ENCODE results near the gene RHBDF1. TPM values are rescaled to one million over a fixed set of nuclear protein-coding genes. Genes with fewer than 3 reads are reported as not detected.

The RHBDF1 gene
- total RNA-seq, 1 experiment from 2014 or later = 26.3 TPM

DNA sequence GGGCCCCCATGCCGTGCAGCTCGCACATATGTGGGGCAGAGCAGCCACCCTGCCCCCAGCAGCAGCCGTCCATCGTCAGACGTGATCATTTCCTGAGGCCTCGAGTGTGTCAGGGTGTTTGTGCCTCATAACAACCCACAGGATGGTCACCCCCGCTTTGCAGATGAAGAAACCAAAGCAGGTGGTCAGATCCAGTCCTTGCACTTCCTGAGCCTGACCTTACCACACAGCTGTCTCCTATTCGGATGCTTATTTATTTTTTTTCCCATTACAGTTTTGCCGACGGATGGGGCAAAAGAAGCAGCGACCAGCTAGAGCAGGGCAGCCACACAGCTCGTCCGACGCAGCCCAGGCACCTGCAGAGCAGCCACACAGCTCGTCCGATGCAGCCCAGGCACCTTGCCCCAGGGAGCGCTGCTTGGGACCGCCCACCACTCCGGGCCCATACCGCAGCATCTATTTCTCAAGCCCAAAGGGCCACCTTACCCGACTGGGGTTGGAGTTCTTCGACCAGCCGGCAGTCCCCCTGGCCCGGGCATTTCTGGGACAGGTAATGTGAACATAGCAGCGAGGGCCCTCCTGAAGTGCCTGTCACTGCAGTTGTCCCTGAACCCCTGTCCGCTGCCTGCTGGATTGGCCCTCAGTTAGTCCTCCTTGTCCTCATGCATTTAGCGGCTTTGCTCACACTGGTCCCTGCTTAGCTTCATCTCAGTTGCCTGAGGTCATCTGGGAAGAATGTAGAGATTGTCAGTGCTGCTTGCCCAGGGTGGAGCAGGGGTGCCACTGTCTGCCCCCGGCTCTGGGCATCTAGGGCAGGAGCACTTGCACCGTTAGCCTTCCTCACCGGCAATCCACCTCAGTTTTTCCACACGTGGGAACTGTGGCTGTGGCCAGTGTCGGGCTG lies 7.0 kb upstream of the RHBDF1 start:
- peak overlapping the region; percentile 79 for H3K27ac Mint-ChIP-seq (ENCODE audit: low read depth, unreplicated experiment)
- DNase-seq (ENCODE audit: unreplicated experiment) = no peak
- BruUV-seq (replicated peaks) = no TSS peak
- intact Hi-C loops (cut with micrococcal nuclease) = no loop called here
- peak overlapping the region; percentile 82 for H3K4me3 Mint-ChIP-seq (ENCODE audit: unreplicated experiment)
- POLR2A ChIA-PET = interaction anchor here (0.9 to 3.5 kb wide), 3 partner anchors 13 to 122 kb away, joined by 3 to 11 read pairs (median 8); no protein-coding TSS in a partner anchor
- peaks cover 18% of the 10 kb centered on the region for H3K4me1 Mint-ChIP-seq (ENCODE audit: insufficient read depth, unreplicated experiment)
- no peaks in the 10 kb centered on the region for H3K27me3 Mint-ChIP-seq (ENCODE audit: insufficient read depth, unreplicated experiment)
- TF ChIP-seq, protein P1, sequence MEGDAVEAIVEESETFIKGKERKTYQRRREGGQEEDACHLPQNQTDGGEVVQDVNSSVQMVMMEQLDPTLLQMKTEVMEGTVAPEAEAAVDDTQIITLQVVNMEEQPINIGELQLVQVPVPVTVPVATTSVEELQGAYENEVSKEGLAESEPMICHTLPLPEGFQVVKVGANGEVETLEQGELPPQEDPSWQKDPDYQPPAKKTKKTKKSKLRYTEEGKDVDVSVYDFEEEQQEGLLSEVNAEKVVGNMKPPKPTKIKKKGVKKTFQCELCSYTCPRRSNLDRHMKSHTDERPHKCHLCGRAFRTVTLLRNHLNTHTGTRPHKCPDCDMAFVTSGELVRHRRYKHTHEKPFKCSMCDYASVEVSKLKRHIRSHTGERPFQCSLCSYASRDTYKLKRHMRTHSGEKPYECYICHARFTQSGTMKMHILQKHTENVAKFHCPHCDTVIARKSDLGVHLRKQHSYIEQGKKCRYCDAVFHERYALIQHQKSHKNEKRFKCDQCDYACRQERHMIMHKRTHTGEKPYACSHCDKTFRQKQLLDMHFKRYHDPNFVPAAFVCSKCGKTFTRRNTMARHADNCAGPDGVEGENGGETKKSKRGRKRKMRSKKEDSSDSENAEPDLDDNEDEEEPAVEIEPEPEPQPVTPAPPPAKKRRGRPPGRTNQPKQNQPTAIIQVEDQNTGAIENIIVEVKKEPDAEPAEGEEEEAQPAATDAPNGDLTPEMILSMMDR (IDR thresholded peaks at IDR 0.05; ENCODE audit: unreplicated experiment) = no peak
- no peaks in the 10 kb centered on the region for H3K9me3 Mint-ChIP-seq (ENCODE audit: unreplicated experiment)
- H3K36me3 Mint-ChIP-seq (ENCODE audit: insufficient read depth, unreplicated experiment) = peaks cover 22% of the 10 kb centered on the region
- CTCF ChIA-PET = interaction anchor here (0.6 to 3.9 kb wide), 4 partner anchors 14 to 27 kb away, joined by 3 to 18 read pairs (median 3); no protein-coding TSS in a partner anchor

DNA sequence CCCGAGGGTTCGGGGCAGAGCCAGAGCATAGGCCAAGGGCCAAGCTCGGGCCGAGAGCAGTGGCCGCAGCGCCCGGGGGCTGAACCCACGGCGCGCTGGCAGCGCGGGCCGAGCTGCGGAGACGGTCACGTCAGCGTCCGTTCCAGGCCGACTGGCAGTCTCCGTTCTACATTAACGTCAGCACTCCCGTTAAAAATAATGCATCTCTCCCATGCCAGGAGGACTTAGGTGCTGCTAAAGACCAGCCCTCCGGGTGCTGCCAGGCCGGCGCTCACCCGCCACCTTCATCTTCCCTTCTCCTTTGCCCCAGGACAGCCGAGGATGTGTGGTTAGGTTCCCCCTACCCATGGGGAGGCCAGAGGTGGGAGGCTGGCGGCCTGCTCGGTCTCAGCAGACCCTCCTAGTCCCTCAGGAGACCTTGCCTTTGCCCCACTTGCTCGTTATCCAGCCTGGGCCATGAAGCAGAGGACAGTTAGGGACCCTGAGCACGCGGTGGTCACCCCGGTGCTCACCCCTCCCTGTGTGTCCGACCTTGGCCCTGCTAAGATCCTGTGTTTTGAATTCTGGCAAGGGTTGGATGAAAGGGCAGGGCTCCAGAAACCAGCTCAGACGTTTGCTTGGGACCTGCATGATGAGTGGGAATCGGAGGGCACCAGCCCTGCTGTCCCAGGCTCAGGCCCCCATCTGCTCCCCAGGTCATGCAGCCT lies 6.2 kb upstream of the RHBDF1 start:
- peaks cover 22% of the 10 kb centered on the region for H3K36me3 Mint-ChIP-seq (ENCODE audit: insufficient read depth, unreplicated experiment)
- intact Hi-C loops (cut with micrococcal nuclease) = no loop called here
- peak overlapping the region; percentile 79 for H3K27ac Mint-ChIP-seq (ENCODE audit: low read depth, unreplicated experiment)
- ChIA-PET POLR2A (interaction anchor here (0.6 to 3.5 kb wide), 5 partner anchors 9 to 514 kb away, joined by 3 to 11 read pairs (median 3); no protein-coding TSS in a partner anchor), CTCF (interaction anchor here (0.6 to 3.9 kb wide), 4 partner anchors 13 to 28 kb away, joined by 3 to 18 read pairs (median 8); no protein-coding TSS in a partner anchor)
- H3K4me3 Mint-ChIP-seq (ENCODE audit: unreplicated experiment) = peak overlapping the region; percentile 82
- DNase-seq (ENCODE audit: unreplicated experiment) = peak; percentile 25
- H3K27me3 Mint-ChIP-seq (ENCODE audit: insufficient read depth, unreplicated experiment) = no peaks in the 10 kb centered on the region
- BruUV-seq (replicated peaks) = no TSS peak
- no peaks in the 10 kb centered on the region for H3K9me3 Mint-ChIP-seq (ENCODE audit: unreplicated experiment)
- peaks cover 18% of the 10 kb centered on the region for H3K4me1 Mint-ChIP-seq (ENCODE audit: insufficient read depth, unreplicated experiment)
- TF ChIP-seq, protein P1 (IDR thresholded peaks at IDR 0.05; ENCODE audit: unreplicated experiment) = no peak

DNA sequence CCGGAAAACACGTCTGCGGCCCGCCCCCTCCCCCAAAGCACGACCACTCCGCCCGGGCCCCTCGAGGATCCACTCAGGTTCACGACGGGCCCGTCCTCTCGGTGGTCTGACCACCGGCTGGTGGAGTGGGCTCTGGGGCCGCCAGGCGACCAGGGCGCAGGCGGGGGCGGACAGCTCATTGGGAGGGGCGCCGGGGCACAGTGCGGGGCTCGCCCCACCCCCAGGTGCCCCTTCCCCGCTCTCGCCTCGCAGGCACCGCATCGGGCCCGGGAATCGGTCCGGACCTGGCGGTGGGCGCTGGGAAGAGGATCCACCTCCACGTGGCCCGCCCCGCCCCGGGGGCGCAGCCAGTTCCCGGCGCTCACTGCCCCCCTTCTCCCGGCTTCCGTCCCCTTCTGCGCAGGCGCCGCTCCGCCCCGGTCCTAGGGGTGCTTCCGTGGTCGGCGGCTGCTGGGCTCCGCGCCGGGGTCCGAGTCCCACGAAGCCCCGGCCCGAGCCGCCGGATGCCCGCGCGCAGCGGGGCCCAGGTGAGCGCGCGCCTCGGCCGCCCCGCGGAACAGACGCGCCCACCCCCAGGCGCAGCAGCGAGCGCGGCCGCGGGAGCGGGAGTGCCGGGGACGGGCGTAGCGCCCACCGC lies 5.5 kb upstream of the RHBDF1 start, which contains the start of gene MPG:
Gene MPG, plus strand, starts transcription at position 419 of the 637 bp plus-strand sequence. Its CDS starts 85 bp downstream, at position 504.
- H3K4me1 Mint-ChIP-seq (ENCODE audit: insufficient read depth, unreplicated experiment) = peaks cover 22% of the 10 kb centered on the region

More for the DNA sequence above, 5.5 kb upstream of the RHBDF1 start, which contains the start of gene MPG:
- peak within 1 kb of the TSS; percentile 82 for H3K4me3 Mint-ChIP-seq (ENCODE audit: unreplicated experiment)
- H3K27ac Mint-ChIP-seq (ENCODE audit: low read depth, unreplicated experiment) = peak within 1 kb of the TSS; percentile 85
- no peaks in the 10 kb centered on the region for H3K27me3 Mint-ChIP-seq (ENCODE audit: insufficient read depth, unreplicated experiment)
- BruUV-seq (replicated peaks) = no TSS peak
- TF ChIP-seq, protein P1 (IDR thresholded peaks at IDR 0.05; ENCODE audit: unreplicated experiment) = no peak
- POLR2A ChIA-PET = interaction anchor here (0.6 to 3.5 kb wide), 6 partner anchors 9 to 515 kb away, joined by 3 to 11 read pairs (median 6); partner anchors contain the start of genes POLR3K and SNRNP25
- H3K36me3 Mint-ChIP-seq (ENCODE audit: insufficient read depth, unreplicated experiment) = peaks cover 22% of the 10 kb centered on the region
- H3K9me3 Mint-ChIP-seq (ENCODE audit: unreplicated experiment) = no peaks in the 10 kb centered on the region
- intact Hi-C loops (cut with micrococcal nuclease) = no loop called here
- DNase-seq (ENCODE audit: unreplicated experiment) = peak; percentile 80
- CTCF ChIA-PET = interaction anchor here (1.4 to 3.9 kb wide), 3 partner anchors 12 to 29 kb away, joined by 4 to 18 read pairs (median 12); no protein-coding TSS in a partner anchor
